GM19467 (cell line): ENCODE results near the gene PLRG1.

ENCODE experiments used
- ATAC-seq: cut with Tn5 transposase; IDR thresholded peaks from one replicate; pipeline ENCODE4 v1.9.1; 2021; ENCODE audit warnings: mild to moderate bottlenecking, moderate library complexity; ENCODE audit not compliant: unreplicated experiment

Gene PLRG1

GRCh38 chr4:154574311-154574710 is 24.1 kb upstream of the PLRG1 start:
- no peak for ATAC-seq

- no peak for ATAC-seq
Observed at GRCh38 chr4:154573190-154573870, 23.1 kb upstream of the PLRG1 start.

- no peak for ATAC-seq
Observed at GRCh38 chr4:154569584-154569983, 19.4 kb upstream of the PLRG1 start.

- ATAC-seq = no peak
Observed at GRCh38 chr4:154569028-154569427, 18.8 kb upstream of the PLRG1 start.

- ATAC-seq = no peak
Observed at GRCh38 chr4:154566639-154567204, 16.5 kb upstream of the PLRG1 start.

GRCh38 chr4:154565704-154566103 is 15.5 kb upstream of the PLRG1 start:
- ATAC-seq = no peak

- ATAC-seq = no peak
Observed at GRCh38 chr4:154564311-154564710, 14.1 kb upstream of the PLRG1 start.

GRCh38 chr4:154562697-154563254 is 12.6 kb upstream of the PLRG1 start, which contains the start of gene FGB:
Gene FGB (plus strand): TSS chr4:154563011. CDS start chr4:154563019, 8 bp downstream.
- ATAC-seq = no peak

GRCh38 chr4:154560824-154561231 is 10.6 kb upstream of the PLRG1 start:
- ATAC-seq = no peak

- ATAC-seq = no peak
Observed at GRCh38 chr4:154560419-154560801, 10.2 kb upstream of the PLRG1 start.

- ATAC-seq = peak; percentile 89
Observed at GRCh38 chr4:154559494-154560418, 9.6 kb upstream of the PLRG1 start.

GRCh38 chr4:154559141-154559493 is 8.9 kb upstream of the PLRG1 start:
- no peak for ATAC-seq

GRCh38 chr4:154551872-154552686 is 1.9 kb upstream of the PLRG1 start:
- ATAC-seq = peak; percentile 57

- no peak for ATAC-seq
Observed at GRCh38 chr4:154545689-154546088, 4.5 kb downstream of the PLRG1 start.

GRCh38 chr4:154542271-154542879 is 7.8 kb downstream of the PLRG1 start:
- no peak for ATAC-seq

- no peak for ATAC-seq
Observed at GRCh38 chr4:154534296-154534695, 15.9 kb downstream of the PLRG1 start.

- ATAC-seq = no peak
Observed at GRCh38 chr4:154529728-154530519, 20.3 kb downstream of the PLRG1 start.

- no peak for ATAC-seq
Observed at GRCh38 chr4:154528869-154529268, 21.3 kb downstream of the PLRG1 start.

GRCh38 chr4:154527308-154527707 is 22.9 kb downstream of the PLRG1 start:
- no peak for ATAC-seq
